B cell (primary cell): ENCODE measurements around the gene DHX36. TPM values are rescaled to one million over a fixed set of nuclear protein-coding genes. Genes with fewer than 3 reads are reported as not detected.

Experiments used
- ATAC-seq: fragments of 200-7000 bp; cut with Tn5 transposase; one replicate; pipeline ENCODE4 v1.10.0; 2021; ENCODE audit warnings: low read depth, mild to moderate bottlenecking, moderate number of reproducible peaks, moderate library complexity
- CTCF ChIA-PET: fragments of 350-600 bp; sonication (Branson Sonifier 250); formaldehyde crosslinking; loops from one replicate; lab custom pipeline; 2021; ENCODE audit warnings: antibody characterized with exemption, inconsistent platforms; lab: Charles Lee
- POLR2A ChIA-PET: fragments of 350-600 bp; sonication (Branson Sonifier 250); formaldehyde crosslinking; loops from one replicate; lab custom pipeline; 2021; ENCODE audit warnings: antibody characterized with exemption; lab: Charles Lee
- DNase-seq: peaks from one replicate; pipeline ENCODE4 v3.0.0; 2013
- H2AFZ ChIP-seq: 2 replicates; pipeline ENCODE4 v1.6.1; 2012; ENCODE audit warnings: mild to moderate bottlenecking, low read depth, low read length; ENCODE audit not compliant: insufficient read depth, poor library complexity, severe bottlenecking
- H3K27ac ChIP-seq, 2 donors: 1 replicate in 1 of 2; 2 replicates in 1 of 2; pipeline ENCODE4 v1.5.1; 2012 to 2013; ENCODE audit warnings: low read length in 2 of 2, mild to moderate bottlenecking in 2 of 2, moderate library complexity in 1 of 2
- H3K27me3 ChIP-seq, 4 experiments: fragments of 200-600 bp in 1 of 4; sonication (generic) in 1 of 4; replicated peaks in 1 of 4; 1 replicate in 2 of 4; 2 replicates in 2 of 4; pipeline versions ENCODE4 v1.6.1 to v1.7.0; 2013 to 2016; ENCODE audit warnings: low read length in 3 of 4, mild to moderate bottlenecking in 2 of 4, mixed read lengths in 1 of 4, moderate library complexity in 1 of 4; ENCODE audit not compliant: insufficient read depth in 4 of 4, control insufficient read depth in 3 of 4; ENCODE audit errors: control extremely low read depth in 1 of 4
- H3K36me3 ChIP-seq, 2 experiments: replicated peaks in 1 of 2; 1 replicate in 1 of 2; 2 replicates in 1 of 2; pipeline versions ENCODE4 v1.6.1 to v1.7.1; 2013; ENCODE audit warnings: low read length in 1 of 2; ENCODE audit not compliant: insufficient read depth in 2 of 2, control insufficient read depth in 1 of 2; ENCODE audit errors: control extremely low read depth in 1 of 2, extremely low read depth in 1 of 2
- H3K4me1 ChIP-seq, 2 donors: fragments of 200-600 bp in 1 of 2; sonication (generic) in 1 of 2; 1 replicate in 1 of 2; 2 replicates in 1 of 2; pipeline versions ENCODE4 v1.5.1 to v1.6.1; 2013 to 2017; ENCODE audit warnings: low read length in 2 of 2; ENCODE audit not compliant: control insufficient read depth in 2 of 2, insufficient read depth in 2 of 2
- H3K4me2 ChIP-seq: replicated peaks from 2 replicates; pipeline ENCODE3; 2012; ENCODE audit warnings: mild to moderate bottlenecking, low read depth, low read length; ENCODE audit not compliant: poor library complexity, severe bottlenecking
- H3K4me3 ChIP-seq, 5 experiments: fragments of 200-600 bp in 1 of 5; sonication (generic) in 1 of 5; 1 replicate in 3 of 5; 2 replicates in 2 of 5; pipeline versions ENCODE4 v1.5.1 to v1.7.0; 2011 to 2016; ENCODE audit warnings: low read length in 4 of 5, mild to moderate bottlenecking in 4 of 5, low read depth in 2 of 5, control low read depth in 1 of 5, moderate library complexity in 1 of 5; ENCODE audit not compliant: insufficient read depth in 1 of 5; ENCODE audit errors: control extremely low read depth in 1 of 5, extremely low read depth in 1 of 5
- H3K79me2 ChIP-seq: fragments of 200-600 bp; sonication (generic); one replicate; pipeline ENCODE4 v1.6.0; 2016; ENCODE audit warnings: low read length; ENCODE audit not compliant: control insufficient read depth, insufficient read depth
- H3K9ac ChIP-seq: fragments of 200-600 bp; sonication (generic); 2 replicates; pipeline ENCODE4 v1.6.1; 2017; ENCODE audit warnings: mild to moderate bottlenecking, low read length, moderate library complexity
- H3K9me3 ChIP-seq, 3 donors: one replicate each; pipeline versions ENCODE4 v1.6.1 to v1.7.1; 2013; ENCODE audit warnings: low read length in 2 of 3; ENCODE audit not compliant: control insufficient read depth in 2 of 3, insufficient read depth in 1 of 3; ENCODE audit errors: control extremely low read depth in 1 of 3
- H4K20me1 ChIP-seq: 2 replicates; pipeline ENCODE4 v1.6.0; 2012; ENCODE audit warnings: mild to moderate bottlenecking, low read length; ENCODE audit not compliant: insufficient read depth, control insufficient read depth, poor library complexity, severe bottlenecking
- H3K27ac Mint-ChIP-seq: one replicate; pipeline ENCODE4 v1.8.0; 2021; ENCODE audit warnings: mixed read lengths
- H3K27me3 Mint-ChIP-seq: one replicate; pipeline ENCODE4 v1.8.0; 2021; ENCODE audit warnings: mixed read lengths
- H3K4me1 Mint-ChIP-seq: one replicate; pipeline ENCODE4 v1.8.0; 2021; ENCODE audit warnings: mixed read lengths
- H3K4me3 Mint-ChIP-seq: one replicate; pipeline ENCODE4 v1.8.0; 2021; ENCODE audit warnings: mixed read lengths
- H3K9me3 Mint-ChIP-seq: one replicate; pipeline ENCODE4 v1.8.0; 2022; ENCODE audit warnings: mixed read lengths; ENCODE audit not compliant: insufficient read depth
- CTCF ChIP-seq: fragments of 200-600 bp; IDR thresholded peaks from one replicate; pipeline ENCODE4 v1.8.0; 2022; ENCODE audit warnings: antibody characterized with exemption, mild to moderate bottlenecking
- EZH2 ChIP-seq: IDR thresholded peaks from 2 replicates; pipeline ENCODE4 v1.6.1; 2012; ENCODE audit warnings: borderline replicate concordance, low read depth, mild to moderate bottlenecking, moderate library complexity, low read length; ENCODE audit not compliant: insufficient read depth, poor library complexity, severe bottlenecking
- WGBS: methylation state at CpG from one replicate; pipeline ENCODE4 v1.1.5; 2013; ENCODE audit warnings: missing lambda C conversion rate; ENCODE audit not compliant: insufficient coverage; 5-methylcytosine and 5-hydroxymethylcytosine counted together
- intact Hi-C: fragments of 100-400 bp; cut with micrococcal nuclease; formaldehyde crosslinking; loops from one replicate; pipeline ENCODE4 v1.10.0; 2022
- polyA plus RNA-seq: library from polyadenylated mRNA; depleted of rRNA; stranded (reverse); fragments of >200 nt; gene quantifications from 2 replicates; pipeline ENCODE4 v1.2.3, GENCODE V29; 2012
- total RNA-seq, 2 donors: library from RNA; stranded (reverse); fragments of 120-200 nt in 1 of 2; gene quantifications; 1 replicate in 1 of 2; 2 replicates in 1 of 2; pipeline versions ENCODE4 v1.2.3 to v1.2.4, GENCODE V29; 2013 to 2022

The DHX36 gene
- total and polyA plus RNA-seq, 2 donors (not counting 1 experiment from before 2014, with no cell fraction given) = 33.4 to 113 TPM

- Mint-ChIP-seq H3K27me3 (no peaks in the 10 kb centered on the region), H3K4me1 (peaks cover 3% of the 10 kb centered on the region), H3K4me3 (no peak overlapping the region), H3K27ac (no peak overlapping the region), H3K9me3 (no peaks in the 10 kb centered on the region)
- Histone ChIP-seq H3K4me1 (no peaks in the 10 kb centered on the region), H2AFZ (no peak overlapping the region), H3K4me2 (no peak overlapping the region), H3K27ac (no peak overlapping the region), H3K36me3 (peaks cover 0 to 20% of the 10 kb centered on the region in 2 experiments), H4K20me1 (no peaks in the 10 kb centered on the region), H3K9ac (no peak overlapping the region), H3K79me2 (no peaks in the 10 kb centered on the region), H3K9me3 (no peaks in the 10 kb centered on the region), H3K4me3 (no peak overlapping the region), H3K27me3 (no peaks in the 10 kb centered on the region)
- POLR2A ChIA-PET = no interaction called here
- TF ChIP-seq CTCF = no peak
- TF ChIP-seq EZH2 = no peak
- ATAC-seq (no peak), DNase-seq (no peak)
- CTCF ChIA-PET = no interaction called here
- WGBS = 100% methylated on average over 4 of the region's 4 CpGs
- intact Hi-C loops = loop anchor here (10.0 kb wide), 1 partner anchor 1085 kb away; the partner anchor contains the start of gene RAP2B
These were observed 74.0 kb downstream of the DHX36 start for GRCh38 chr3:154250291-154250690.

GRCh38 chr3:154247806-154248415 lies 76.4 kb downstream of the DHX36 start:
- Histone ChIP-seq H3K79me2 (no peaks in the 10 kb centered on the region), H3K9ac (no peak overlapping the region), H3K27ac (no peak overlapping the region), H4K20me1 (no peaks in the 10 kb centered on the region), H3K27me3 (no peaks in the 10 kb centered on the region), H3K36me3 (peaks cover 0 to 9% of the 10 kb centered on the region in 2 experiments), H3K9me3 (no peaks in the 10 kb centered on the region), H3K4me1 (no peaks in the 10 kb centered on the region), H3K4me2 (no peak overlapping the region), H2AFZ (no peak overlapping the region), H3K4me3 (no peak overlapping the region)
- TF ChIP-seq CTCF = no peak
- TF ChIP-seq EZH2 = no peak
- H3K4me1 Mint-ChIP-seq = peaks cover under 1% of the 10 kb centered on the region
- CTCF ChIA-PET = no interaction called here
- WGBS = no CpG with 5 or more reads among the region's 2 CpGs
- ATAC-seq = no peak
- POLR2A ChIA-PET = no interaction called here
- no peaks in the 10 kb centered on the region for H3K27me3 Mint-ChIP-seq
- no peak overlapping the region for H3K4me3 Mint-ChIP-seq
- DNase-seq = no peak
- H3K27ac Mint-ChIP-seq = no peak overlapping the region
- H3K9me3 Mint-ChIP-seq = no peaks in the 10 kb centered on the region
- intact Hi-C loops = no loop called here
